Measurements from ENCODE around the gene SEC14L1. TPM values are rescaled to one million over a fixed set of nuclear protein-coding genes. Genes with fewer than 3 reads are reported as not detected.

SEC14L1 gene
- total and polyA plus RNA-seq, 2 of the 8 experiments (the other 6 are each of a cell fraction or from before 2014, with no cell fraction given) = 27.2 to 74.4 TPM

DNA sequence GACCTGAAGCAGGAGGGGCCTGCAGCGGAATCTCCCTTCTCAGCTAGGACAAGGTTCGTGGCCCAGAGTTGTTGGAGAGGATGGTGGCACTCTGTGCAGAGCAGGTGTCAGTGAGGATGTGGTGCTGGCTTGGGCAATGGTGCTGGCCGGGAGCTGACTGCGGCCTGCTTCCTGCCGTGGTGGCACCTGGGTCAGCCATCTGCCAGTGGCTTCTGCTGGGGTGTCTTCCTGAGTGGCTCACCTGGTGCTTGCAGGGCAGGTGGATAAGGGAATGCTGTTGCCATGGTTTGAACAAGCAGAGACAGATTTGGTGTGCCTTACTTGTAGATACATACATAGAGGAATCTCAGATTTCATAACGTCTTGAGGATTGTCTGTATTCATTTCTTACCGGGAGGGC, 69.6 kb downstream of the SEC14L1 start:
- H2BK20ac ChIP-seq (ENCODE audit: low read length) = no peak overlapping the region
- no peaks in the 10 kb centered on the region for H3K23me2 ChIP-seq (ENCODE audit: low read depth, low read length)
- H3K9ac ChIP-seq (replicated peaks in 1 of 4; ENCODE audit: extremely low read depth in 1 of 4, low read depth in 3 of 4, low read length in 3 of 4) = no peak overlapping the region
- ChIA-PET POLR2A (ENCODE audit: partially characterized antibody) (no interaction called here), CTCF (ENCODE audit: partially characterized antibody) (interaction anchor here (0.6 to 5.7 kb wide), 3 partner anchors 73 to 343 kb away, joined by 3 to 31 read pairs (median 4); no protein-coding TSS in a partner anchor)
- no peak overlapping the region for H3K27ac ChIP-seq (ENCODE audit: low read depth, low read length)
- H4K91ac ChIP-seq (replicated peaks; ENCODE audit: insufficient read length, low read length) = no peak overlapping the region
- no peak overlapping the region for H2AK5ac ChIP-seq (ENCODE audit: low read depth, low read length)
- H3K79me1 ChIP-seq (ENCODE audit: low read depth, low read length) = no peaks in the 10 kb centered on the region
- no peak overlapping the region for H4K8ac ChIP-seq (ENCODE audit: extremely low read depth, insufficient read depth, low read length)
- H3K18ac ChIP-seq (ENCODE audit: extremely low read depth, low read length) = no peak overlapping the region
- peaks cover 20 to 62% (median 40%) of the 10 kb centered on the region in 4 experiments for H3K36me3 ChIP-seq (ENCODE audit: control insufficient read depth in 2 of 4, insufficient read depth in 4 of 4, low read length in 3 of 4)
- H4K20me1 ChIP-seq (replicated peaks in 1 of 2; ENCODE audit: control insufficient read depth in 1 of 2, insufficient read depth in 2 of 2, low read length in 2 of 2) = peaks cover 0 to 8% of the 10 kb centered on the region in 2 experiments
- no peak overlapping the region for H2BK12ac ChIP-seq (ENCODE audit: low read depth, low read length)
- H3K79me2 ChIP-seq (ENCODE audit: control insufficient read depth in 1 of 2, insufficient read depth in 2 of 2, low read length in 2 of 2) = no peaks in the 10 kb centered on the region
- WGBS, 2 experiments (ENCODE audit: extremely low coverage in 1 of 2, insufficient coverage in 1 of 2, insufficient read length in 1 of 2, insufficient replicate concordance in 2 of 2, low coverage in 1 of 2, low lambda C conversion rate in 2 of 2, missing lambda C conversion rate in 1 of 2) = 86% methylated on average over 7 of the region's 7 CpGs; no CpG with 5 or more reads in 1 of the 2 experiments
- no peak overlapping the region; the same call in 1 of the 2 replicates for H2BK5ac ChIP-seq (ENCODE audit: low read depth, low read length)
- no peak overlapping the region for H3K14ac ChIP-seq (ENCODE audit: insufficient read length)
- TF ChIP-seq TEAD4 (IDR thresholded peaks at IDR 0.05; ENCODE audit: low read depth, low read length) = no peak
- no peak for DNase-seq (ENCODE audit: low read depth in 1 of 2, low spot score in 2 of 2)
- no peak overlapping the region for H2BK120ac ChIP-seq (replicated peaks; ENCODE audit: low read depth, low read length)
- H2AFZ ChIP-seq (ENCODE audit: low read length) = no peak overlapping the region
- H3K4me1 ChIP-seq (replicated peaks in 1 of 4; ENCODE audit: control insufficient read depth in 3 of 4, insufficient read depth in 4 of 4, low read length in 3 of 4) = no peaks in the 10 kb centered on the region; a peak in 2 of 7 replicates
- H4K5ac ChIP-seq (ENCODE audit: insufficient read length, low read depth, low read length) = no peak overlapping the region
- H3K4me2 ChIP-seq (ENCODE audit: insufficient read depth in 1 of 2, low read depth in 2 of 2, low read length in 2 of 2) = no peak overlapping the region
- H3K4ac ChIP-seq (replicated peaks; ENCODE audit: insufficient read length, low read depth, low read length) = no peak overlapping the region
- no peak overlapping the region for H3K56ac ChIP-seq (replicated peaks; ENCODE audit: insufficient read length, low read depth, low read length)
- no peak overlapping the region for H2BK15ac ChIP-seq (ENCODE audit: low read length)
- no peak for FAIRE-seq
- H3K4me3 ChIP-seq (ENCODE audit: extremely low read depth in 1 of 4, insufficient read depth in 2 of 4, low read depth in 3 of 4, low read length in 4 of 4) = no peak overlapping the region
- no peak overlapping the region for H3K23ac ChIP-seq (ENCODE audit: insufficient read length)
- H3K27me3 ChIP-seq (replicated peaks in 1 of 4; ENCODE audit: control insufficient read depth in 3 of 4, extremely low read depth in 1 of 4, insufficient read depth in 3 of 4, low read length in 3 of 4) = no peaks in the 10 kb centered on the region
- H3K9me3 ChIP-seq (ENCODE audit: insufficient read depth in 2 of 2, low read depth in 1 of 2, low read length in 1 of 2) = no peaks in the 10 kb centered on the region
